ENCODE measurements around the gene POU4F3.

- no peak for TF ChIP-seq POLR2A (IDR thresholded peaks at IDR 0.05)
- no peak for TF ChIP-seq CTCF (IDR thresholded peaks at IDR 0.05)
Observed at GRCh38 chr5:146338774-146339714, at the start of gene POU4F3.
